GM12891 (cell line): ENCODE results near the gene CBFA2T3.
"Not testable (repeated sequence)": the region's sequence is repeated elsewhere in the genome, so short reads cannot be mapped to it uniquely, and the experiment has no call there.

ENCODE experiments used
- DNase-seq: peaks from one replicate; pipeline ENCODE4 v3.0.0; 2011; ENCODE audit warnings: low spot score; ENCODE audit not compliant: insufficient read length
- FAIRE-seq: peaks from 2 replicates; lab custom pipeline; 2011; peaks lifted over from hg19 to GRCh38; lab: Jason Lieb, UNC
- PAX5 ChIP-seq: IDR thresholded peaks from 2 replicates; pipeline ENCODE4 v1.6.1; 2011; ENCODE audit warnings: low read length, moderate library complexity, mild to moderate bottlenecking; ENCODE audit not compliant: insufficient read depth, severe bottlenecking
- POLR2A ChIP-seq: IDR thresholded peaks from 2 replicates; pipeline ENCODE4 v1.6.1; 2011; ENCODE audit warnings: low read depth, low read length, control low read depth
- POLR2AphosphoS5 ChIP-seq: IDR thresholded peaks from 2 replicates; pipeline ENCODE4 v1.6.1; 2011; ENCODE audit warnings: low read depth, low read length, control low read depth
- POU2F2 ChIP-seq: IDR thresholded peaks from 2 replicates; pipeline ENCODE4 v1.6.1; 2011; ENCODE audit warnings: low read depth, mild to moderate bottlenecking, control low read depth, low read length, moderate library complexity
- SPI1 ChIP-seq: IDR thresholded peaks from 2 replicates; pipeline ENCODE4 v1.6.1; 2011; ENCODE audit warnings: low read depth, low read length, control low read depth
- TAF1 ChIP-seq: IDR thresholded peaks from 2 replicates; pipeline ENCODE4 v1.6.1; 2011; ENCODE audit warnings: low read depth, low read length, control low read depth

Gene CBFA2T3

GRCh38 chr16:88922114-88922825, 54.7 kb downstream of the CBFA2T3 start:
- TF ChIP-seq POU2F2 (no peak), TAF1 (no peak), POLR2AphosphoS5 (no peak), POLR2A (no peak), PAX5 (no peak), SPI1 (no peak)
- no peak for DNase-seq
- FAIRE-seq: no peak

DNA sequence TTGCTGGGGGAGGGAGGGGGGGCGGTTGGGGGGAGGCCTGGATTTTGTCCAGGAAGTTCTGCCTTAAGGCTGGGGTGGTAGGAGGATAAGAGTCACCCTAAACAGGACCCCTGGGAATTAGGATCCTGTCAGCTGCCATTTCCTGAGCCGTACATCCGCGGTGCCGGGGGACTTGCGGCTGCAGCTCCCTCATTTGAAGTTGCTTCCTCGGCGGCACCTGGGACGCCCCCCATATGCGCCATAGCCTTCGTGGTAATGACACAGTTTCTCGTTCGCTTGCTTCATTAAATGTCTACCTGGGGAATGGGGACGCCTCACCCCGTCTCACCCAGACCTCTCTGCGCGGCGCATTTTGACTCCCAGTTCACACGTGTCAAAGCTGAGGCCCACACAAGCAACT, 55.4 kb downstream of the CBFA2T3 start:
- DNase-seq (no peak), FAIRE-seq (peak; percentile 16)
- TF ChIP-seq POLR2AphosphoS5: no peak
- no peak for TF ChIP-seq POU2F2
- no peak for TF ChIP-seq TAF1
- no peak for TF ChIP-seq PAX5
- no peak for TF ChIP-seq SPI1
- TF ChIP-seq POLR2A: no peak

- no peak for TF ChIP-seq POU2F2
- no peak for TF ChIP-seq POLR2AphosphoS5
- no peak for TF ChIP-seq SPI1
- no peak for TF ChIP-seq POLR2A
- TF ChIP-seq TAF1: no peak
- TF ChIP-seq PAX5: no peak
- DNase-seq (peak; percentile 88), FAIRE-seq (peak; percentile 91)
These were observed 56.1 kb downstream of the CBFA2T3 start for GRCh38 chr16:88920618-88921590.

DNA sequence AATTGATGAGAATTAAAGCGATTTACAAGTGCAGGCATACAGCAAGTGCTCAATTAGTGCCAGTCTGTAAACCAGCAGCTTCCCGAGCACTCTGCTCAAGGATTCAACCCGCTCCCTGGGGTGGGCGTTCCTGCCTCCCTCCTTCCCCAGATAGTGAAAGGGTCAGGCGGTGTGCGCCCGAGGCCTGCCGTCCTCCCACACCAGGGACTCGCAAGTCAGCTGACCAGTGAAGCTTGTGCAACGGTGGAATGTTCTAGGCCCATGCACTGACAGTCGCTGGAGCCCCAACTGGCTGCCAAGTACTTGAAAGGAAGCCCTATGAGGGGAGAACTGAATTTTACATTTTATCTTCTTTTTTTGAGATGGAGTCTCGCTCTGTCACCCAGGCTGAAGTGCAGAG, 57.1 kb downstream of the CBFA2T3 start:
- no peak for TF ChIP-seq SPI1
- TF ChIP-seq POLR2AphosphoS5: no peak
- TF ChIP-seq TAF1: no peak
- TF ChIP-seq PAX5: no peak
- no peak for TF ChIP-seq POLR2A
- TF ChIP-seq POU2F2: no peak
- FAIRE-seq (no peak), DNase-seq (no peak)

DNA sequence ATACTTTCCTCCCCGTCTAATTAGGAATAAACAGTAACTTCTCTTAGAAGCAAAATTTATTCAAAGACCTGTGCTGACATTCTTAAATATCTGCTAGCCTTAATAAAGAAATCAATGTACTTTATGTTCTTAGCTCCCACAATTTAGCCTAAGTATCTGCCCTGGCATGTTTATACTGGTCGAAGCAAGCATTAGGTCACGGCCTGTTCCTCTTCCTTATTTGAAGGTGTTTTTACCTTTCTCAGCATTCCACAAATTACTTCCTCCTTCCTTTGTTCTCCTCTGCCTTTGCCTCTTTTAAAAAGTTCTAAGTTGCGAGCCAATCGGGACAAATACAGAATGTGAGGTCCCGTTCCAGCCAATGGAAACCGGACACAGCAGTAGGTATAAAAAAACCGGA, 58.1 kb downstream of the CBFA2T3 start:
- DNase-seq, FAIRE-seq: not testable (repeated sequence)

GRCh38 chr16:88917915-88918627, 58.9 kb downstream of the CBFA2T3 start:
- FAIRE-seq (no peak), DNase-seq (no peak)
- no peak for TF ChIP-seq PAX5
- TF ChIP-seq POLR2AphosphoS5: no peak
- no peak for TF ChIP-seq POLR2A
- no peak for TF ChIP-seq POU2F2
- no peak for TF ChIP-seq TAF1
- no peak for TF ChIP-seq SPI1

GRCh38 chr16:88917146-88917914, 59.7 kb downstream of the CBFA2T3 start:
- DNase-seq (no peak), FAIRE-seq (no peak)
- TF ChIP-seq POLR2AphosphoS5 (no peak), SPI1 (no peak), TAF1 (no peak), POU2F2 (no peak), POLR2A (no peak), PAX5 (no peak)

GRCh38 chr16:88915639-88916327, 61.2 kb downstream of the CBFA2T3 start:
- TF ChIP-seq POLR2A: no peak
- TF ChIP-seq SPI1: no peak
- no peak for TF ChIP-seq POLR2AphosphoS5
- no peak for DNase-seq
- FAIRE-seq: peak; percentile 90

DNA sequence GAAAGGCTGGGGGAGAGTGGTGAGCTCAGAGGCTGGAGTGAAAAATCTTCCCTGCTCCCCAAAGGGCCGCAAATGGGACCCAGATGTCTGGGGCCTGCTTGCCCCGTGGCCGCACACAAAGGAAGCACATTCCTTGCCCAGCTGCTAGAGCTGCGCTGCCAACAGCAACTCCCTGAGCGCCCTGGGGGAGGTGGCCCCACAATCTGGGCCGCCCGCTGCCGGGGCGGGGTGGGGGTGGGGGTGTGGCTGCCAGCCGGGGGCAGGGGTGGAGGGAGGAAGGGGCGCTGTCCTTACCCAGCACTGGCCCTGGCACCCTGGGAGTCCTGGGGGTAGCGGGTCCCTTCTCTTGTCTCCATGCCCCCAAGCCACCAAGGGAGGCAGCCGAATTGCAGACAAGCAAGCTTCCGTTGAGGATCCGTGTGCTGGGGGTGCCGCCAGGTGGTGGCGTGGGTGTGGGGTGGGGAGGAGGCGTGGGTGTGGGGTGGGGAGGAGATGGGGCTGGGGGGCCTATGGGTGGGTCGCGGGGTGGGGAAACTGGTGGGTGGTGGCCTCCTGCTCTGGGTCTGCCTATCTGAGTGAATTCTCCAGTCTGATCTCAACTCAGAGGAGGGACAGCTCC, 62.1 kb downstream of the CBFA2T3 start:
- no peak for FAIRE-seq
- no peak for DNase-seq
- TF ChIP-seq PAX5 (no peak), SPI1 (no peak), POU2F2 (no peak)
